ENCODE data around the gene NFATC1. TPM values are rescaled to one million over a fixed set of nuclear protein-coding genes. Genes with fewer than 3 reads are reported as not detected.

The NFATC1 gene
- polyA plus RNA-seq, 1 of the 3 experiments (the other 2 are of a cell fraction), result 0.02 TPM

DNA sequence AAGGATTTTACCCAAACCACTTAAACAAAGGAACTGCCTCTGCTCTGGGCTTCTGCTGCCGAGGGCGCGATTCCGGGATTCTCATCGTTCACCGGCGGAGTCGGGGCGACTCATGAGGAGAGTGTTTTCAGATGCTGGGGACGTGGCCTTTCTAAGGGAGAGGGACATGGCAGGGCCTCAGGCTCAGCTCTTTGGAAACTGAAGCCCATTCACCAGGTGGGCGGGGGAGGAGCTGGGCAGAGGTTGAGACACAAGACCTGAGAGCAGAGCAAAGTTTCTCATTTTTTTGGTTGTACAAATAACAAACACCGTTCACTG is 29.8 kb downstream of the NFATC1 start:
- H4K20me1 ChIP-seq (ENCODE audit: insufficient read depth), result 0 out of 2 replicates have a peak, but pooled peaks cover 4% of the 10 kb centered on the region
- no peaks in the 10 kb centered on the region for H3K9me2 ChIP-seq
- H3K4me1 ChIP-seq (ENCODE audit: control insufficient read depth in 1 of 2, insufficient read depth in 2 of 2, low read depth in 1 of 2, low read length in 1 of 2), result no peaks in the 10 kb centered on the region
- no peaks in the 10 kb centered on the region for H3K36me3 ChIP-seq (replicated peaks in 1 of 2; ENCODE audit: control insufficient read depth in 1 of 2, insufficient read depth in 2 of 2, low read length in 1 of 2)
- H2AFZ ChIP-seq (ENCODE audit: low read depth), result no peak overlapping the region
- H3K4me3 ChIP-seq (ENCODE audit: low read depth in 2 of 2, low read length in 1 of 2), result no peak overlapping the region
- TF ChIP-seq GABPA (IDR thresholded peaks at IDR 0.05; ENCODE audit: low read depth), result no peak
- TF ChIP-seq RFX5 (IDR thresholded peaks at IDR 0.05; ENCODE audit: low read length), result no peak
- no peak for TF ChIP-seq GATA2 (CRISPR knock-in tag; IDR thresholded peaks at IDR 0.05)
- TF ChIP-seq FOSL2 (IDR thresholded peaks at IDR 0.05; ENCODE audit: borderline replicate concordance, low read depth), result no peak
- TF ChIP-seq CHD2 (IDR thresholded peaks at IDR 0.05; ENCODE audit: low read length, partially characterized antibody), result no peak
- TF ChIP-seq, protein P1, sequence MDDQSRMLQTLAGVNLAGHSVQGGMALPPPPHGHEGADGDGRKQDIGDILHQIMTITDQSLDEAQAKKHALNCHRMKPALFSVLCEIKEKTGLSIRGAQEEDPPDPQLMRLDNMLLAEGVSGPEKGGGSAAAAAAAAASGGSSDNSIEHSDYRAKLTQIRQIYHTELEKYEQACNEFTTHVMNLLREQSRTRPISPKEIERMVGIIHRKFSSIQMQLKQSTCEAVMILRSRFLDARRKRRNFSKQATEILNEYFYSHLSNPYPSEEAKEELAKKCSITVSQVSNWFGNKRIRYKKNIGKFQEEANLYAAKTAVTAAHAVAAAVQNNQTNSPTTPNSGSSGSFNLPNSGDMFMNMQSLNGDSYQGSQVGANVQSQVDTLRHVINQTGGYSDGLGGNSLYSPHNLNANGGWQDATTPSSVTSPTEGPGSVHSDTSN (IDR thresholded peaks at IDR 0.05), result no peak
- no peak overlapping the region for H3K4me2 ChIP-seq
- DNase-seq, result no peak
- CTCF ChIA-PET, result no interaction called here
- H3F3A ChIP-seq (replicated peaks; ENCODE audit: insufficient read depth), result peaks cover 3% of the 10 kb centered on the region
- H3K9me3 ChIP-seq, result no peaks in the 10 kb centered on the region
- peaks cover 94% of the 10 kb centered on the region for H3K27me3 ChIP-seq (ENCODE audit: insufficient read depth)
- 22% methylated on average over 10 of the region's 12 CpGs for WGBS (ENCODE audit: low lambda C conversion rate)
- POLR2A ChIA-PET, result no interaction called here
- H3K9ac ChIP-seq, result no peak overlapping the region
- H3K27ac ChIP-seq (ENCODE audit: low read depth in 2 of 2, low read length in 1 of 2), result no peak overlapping the region
- H3K79me2 ChIP-seq (ENCODE audit: insufficient read depth), result no peaks in the 10 kb centered on the region

GRCh38 chr18:79426376-79427300 is 30.9 kb downstream of the NFATC1 start:
- 0 out of 2 replicates have a peak, but pooled peaks cover 4% of the 10 kb centered on the region for H4K20me1 ChIP-seq (ENCODE audit: insufficient read depth)

More at GRCh38 chr18:79426376-79427300, 30.9 kb downstream of the NFATC1 start:
- Histone ChIP-seq H3F3A (replicated peaks; ENCODE audit: insufficient read depth) (peaks cover 3% of the 10 kb centered on the region), H3K27ac (ENCODE audit: low read depth in 2 of 2, low read length in 1 of 2) (no peak overlapping the region), H3K4me2 (no peak overlapping the region), H3K79me2 (ENCODE audit: insufficient read depth) (no peaks in the 10 kb centered on the region), H3K27me3 (ENCODE audit: insufficient read depth) (peaks cover 94% of the 10 kb centered on the region), H3K9me2 (no peaks in the 10 kb centered on the region), H3K9ac (no peak overlapping the region), H3K4me1 (ENCODE audit: control insufficient read depth in 1 of 2, insufficient read depth in 2 of 2, low read depth in 1 of 2, low read length in 1 of 2) (no peaks in the 10 kb centered on the region), H3K36me3 (replicated peaks in 1 of 2; ENCODE audit: control insufficient read depth in 1 of 2, insufficient read depth in 2 of 2, low read length in 1 of 2) (no peaks in the 10 kb centered on the region), H3K4me3 (ENCODE audit: low read depth in 2 of 2, low read length in 1 of 2) (no peak overlapping the region), H3K9me3 (no peaks in the 10 kb centered on the region), H2AFZ (ENCODE audit: low read depth) (no peak overlapping the region)
- 6% methylated on average over 13 of the region's 37 CpGs for WGBS (ENCODE audit: low lambda C conversion rate)
- ChIA-PET POLR2A (no interaction called here), CTCF (interaction anchor here (0.6 kb wide), 1 partner anchor 155 kb away, joined by 3 read pairs; no protein-coding TSS in a partner anchor)
- no peak for DNase-seq
- TF ChIP-seq MEF2A (IDR thresholded peaks at IDR 0.05; ENCODE audit: borderline replicate concordance, low read depth) (no peak), TEAD4 (IDR thresholded peaks at IDR 0.05; ENCODE audit: borderline replicate concordance, insufficient read depth) (no peak), MXI1 (IDR thresholded peaks at IDR 0.05; ENCODE audit: low read depth, low read length) (no peak), RAD21 (IDR thresholded peaks at IDR 0.05; ENCODE audit: low read length) (no peak), ELF1 (IDR thresholded peaks at IDR 0.05) (no peak)
